Neutrophil (primary cell): ENCODE data around the gene TOP2A.

Source experiments
- H3K27ac ChIP-seq: fragments of 200-600 bp; sonication (generic); 2 replicates; pipeline ENCODE4 v1.5.1; 2016; ENCODE audit warnings: mild to moderate bottlenecking, moderate library complexity
- H3K27me3 ChIP-seq: fragments of 200-600 bp; sonication (generic); 2 replicates; pipeline ENCODE4 v1.6.0; 2016; ENCODE audit warnings: mild to moderate bottlenecking
- H3K36me3 ChIP-seq: fragments of 200-600 bp; sonication (generic); 2 replicates; pipeline ENCODE4 v1.5.1; 2017
- H3K4me1 ChIP-seq, 2 experiments: fragments of 200-600 bp in 1 of 2; sonication (generic) in 1 of 2; 1 replicate in 1 of 2; 2 replicates in 1 of 2; pipeline versions ENCODE4 v1.5.1 to v1.6.1; 2013 to 2016; ENCODE audit warnings: low read depth in 1 of 2, low read length in 1 of 2, mild to moderate bottlenecking in 1 of 2, moderate library complexity in 1 of 2; ENCODE audit not compliant: control insufficient read depth in 1 of 2, insufficient read depth in 1 of 2
- H3K4me3 ChIP-seq, 2 experiments: fragments of 200-600 bp in 1 of 2; sonication (generic) in 1 of 2; 1 replicate in 1 of 2; 2 replicates in 1 of 2; pipeline ENCODE4 v1.5.1; 2013 to 2016; ENCODE audit warnings: low read depth in 1 of 2, low read length in 1 of 2, mild to moderate bottlenecking in 1 of 2, moderate library complexity in 1 of 2
- H3K9me3 ChIP-seq: fragments of 200-600 bp; sonication (generic); 2 replicates; pipeline ENCODE4 v1.5.1; 2016
- CTCF ChIP-seq: fragments of 200-600 bp; sonication (generic); IDR thresholded peaks from 2 replicates; pipeline ENCODE4 v1.5.1; 2016; ENCODE audit warnings: antibody characterized with exemption

The TOP2A gene

GRCh38 chr17:40345161-40345993 is 72.3 kb downstream of the TOP2A start:
- Histone ChIP-seq H3K27me3 (no peaks in the 10 kb centered on the region), H3K36me3 (peaks cover 83% of the 10 kb centered on the region), H3K4me3 (peak overlapping the region; percentile 96 to 99), H3K9me3 (no peaks in the 10 kb centered on the region), H3K4me1 (peaks cover 72 to 73% of the 10 kb centered on the region in 2 experiments), H3K27ac (peak overlapping the region; percentile 98)
- TF ChIP-seq CTCF, result no peak

DNA sequence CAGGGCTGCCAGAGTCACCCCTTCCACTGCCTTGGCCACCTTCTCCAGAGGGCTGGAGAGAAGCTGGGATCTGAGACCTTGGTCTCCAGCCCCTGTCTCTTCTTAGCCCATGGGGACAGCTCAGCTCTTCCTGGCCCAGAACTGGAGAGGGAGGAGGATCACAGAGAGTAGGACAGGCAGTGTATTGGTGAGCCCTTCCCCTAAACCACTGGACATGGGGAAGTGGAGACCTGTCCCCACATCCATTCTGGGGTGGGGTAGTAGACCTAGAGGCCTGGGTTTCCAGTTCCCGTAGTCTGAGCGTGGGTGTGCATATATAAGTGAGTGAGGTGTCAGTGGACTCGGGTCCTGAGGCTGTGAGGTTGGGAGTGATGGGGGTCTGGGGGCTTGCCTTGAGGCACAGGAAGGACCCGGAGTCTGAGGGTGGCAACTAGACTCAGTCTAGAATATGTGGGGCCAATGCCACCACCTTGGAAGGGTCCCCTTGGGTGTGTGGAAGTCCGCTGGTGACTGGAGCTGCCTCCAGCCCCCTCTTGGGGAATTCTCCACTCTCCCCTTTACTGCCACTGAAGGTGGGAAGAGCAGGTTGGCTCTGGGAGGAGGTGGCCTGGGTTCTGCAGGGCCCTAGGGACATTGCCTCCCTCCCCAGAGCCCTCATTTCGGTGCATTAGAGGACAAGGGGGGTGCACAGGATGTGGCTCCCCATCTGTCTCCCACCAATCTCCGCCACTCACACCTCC is 73.1 kb downstream of the TOP2A start:
- no peaks in the 10 kb centered on the region for H3K27me3 ChIP-seq
- TF ChIP-seq CTCF, result no peak
- H3K9me3 ChIP-seq, result no peaks in the 10 kb centered on the region
- H3K27ac ChIP-seq, result peak overlapping the region; percentile 98
- H3K4me1 ChIP-seq, result peaks cover 74 to 78% of the 10 kb centered on the region in 2 experiments
- peaks cover 83% of the 10 kb centered on the region for H3K36me3 ChIP-seq
- peak overlapping the region; percentile 96 to 99 for H3K4me3 ChIP-seq

DNA sequence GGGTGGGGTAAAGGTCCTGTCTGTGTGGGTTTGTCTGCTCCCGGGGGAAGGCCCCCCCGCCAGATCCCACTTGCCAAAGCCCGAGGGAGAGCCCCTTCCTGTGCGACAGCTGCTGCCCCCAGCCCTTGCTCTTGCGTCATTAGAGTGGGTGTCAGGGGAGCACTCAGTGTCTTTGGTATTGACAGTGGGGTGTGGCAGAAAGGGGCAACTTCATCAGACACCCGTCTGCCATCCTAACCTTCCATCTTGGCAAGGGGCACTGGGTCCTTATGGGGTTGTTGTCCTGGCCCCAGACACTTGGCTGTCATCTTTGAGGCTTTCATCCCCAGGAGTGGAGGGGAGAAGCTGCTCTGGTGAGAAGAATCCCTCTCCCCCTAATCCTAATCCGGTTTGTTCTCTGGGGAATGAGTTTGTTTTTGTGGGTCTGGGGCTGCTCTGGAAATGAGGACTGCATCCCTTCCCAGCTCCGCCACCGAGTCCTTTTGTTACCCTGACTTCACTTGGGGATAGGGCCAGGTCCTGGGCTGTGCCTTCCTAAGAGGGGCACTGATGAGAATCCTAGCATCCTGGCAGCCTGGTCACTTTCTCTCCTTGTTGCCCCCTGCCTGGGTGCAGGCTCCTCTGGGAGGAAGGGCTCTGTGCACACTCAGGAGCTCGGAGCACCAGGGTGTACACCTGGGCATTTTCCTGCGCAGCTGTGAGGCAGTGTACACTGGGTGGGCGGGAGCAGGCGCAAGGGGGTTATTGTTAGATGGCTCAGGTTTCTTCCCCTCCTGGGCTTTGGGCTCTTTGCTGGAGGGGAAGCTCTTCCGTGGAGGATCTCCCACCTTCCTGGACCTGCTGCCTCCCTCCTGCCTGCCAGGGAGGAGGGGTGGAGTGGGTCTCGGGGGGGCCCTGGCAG is 74.2 kb downstream of the TOP2A start:
- no peaks in the 10 kb centered on the region for H3K9me3 ChIP-seq

DNA sequence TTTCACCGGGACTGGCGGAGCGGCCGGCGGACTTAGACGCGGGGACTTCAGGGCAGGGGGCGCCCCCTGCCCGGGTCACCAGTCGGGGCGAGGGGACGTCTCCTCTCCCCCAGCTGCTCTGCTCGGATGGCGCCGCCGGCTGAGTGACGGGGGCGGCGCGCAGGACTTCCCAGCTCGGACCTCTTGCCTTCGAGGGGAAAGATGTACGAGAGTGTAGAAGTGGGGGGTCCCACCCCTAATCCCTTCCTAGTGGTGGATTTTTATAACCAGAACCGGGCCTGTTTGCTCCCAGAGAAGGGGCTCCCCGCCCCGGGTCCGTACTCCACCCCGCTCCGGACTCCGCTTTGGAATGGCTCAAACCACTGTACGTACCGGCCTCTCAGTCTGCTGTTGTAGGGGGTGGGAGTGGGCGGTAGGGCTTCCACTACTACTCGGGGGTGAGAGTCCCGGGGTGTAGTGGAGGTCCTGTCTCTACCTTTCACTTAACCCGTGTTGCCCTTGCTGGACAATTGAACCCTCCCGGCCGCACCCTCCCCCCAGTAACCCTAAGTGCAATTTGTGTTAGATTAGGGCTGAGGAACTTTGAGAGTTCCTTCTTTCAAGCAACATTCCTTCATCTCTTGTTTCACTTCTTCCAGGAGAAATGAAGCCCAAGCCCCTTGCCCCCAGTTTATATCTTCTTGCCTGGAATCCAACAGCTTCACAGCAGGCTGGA is 75.0 kb downstream of the TOP2A start:
- peaks cover 65% of the 10 kb centered on the region for H3K36me3 ChIP-seq
- H3K27ac ChIP-seq, result peak overlapping the region; percentile 98
- H3K9me3 ChIP-seq, result no peaks in the 10 kb centered on the region
- H3K4me1 ChIP-seq, result peaks cover 75 to 80% of the 10 kb centered on the region in 2 experiments
- no peaks in the 10 kb centered on the region for H3K27me3 ChIP-seq
- no peak for TF ChIP-seq CTCF
- H3K4me3 ChIP-seq, result peak overlapping the region; percentile 96 to 99

More for the DNA sequence above, 74.2 kb downstream of the TOP2A start:
- H3K27ac ChIP-seq, result peak overlapping the region; percentile 98
- no peaks in the 10 kb centered on the region for H3K27me3 ChIP-seq
- H3K4me3 ChIP-seq, result peak overlapping the region; percentile 96 to 99
- H3K4me1 ChIP-seq, result peaks cover 75 to 79% of the 10 kb centered on the region in 2 experiments
- no peak for TF ChIP-seq CTCF
- H3K36me3 ChIP-seq, result peaks cover 73% of the 10 kb centered on the region
